Loucy (cell line): ENCODE measurements around the gene CGB2.

ENCODE experiments used
- H2AFZ ChIP-seq: fragments of 200-600 bp; sonication (generic); 2 replicates; pipeline ENCODE4 v1.6.0; 2016; ENCODE audit warnings: antibody characterized with exemption, mild to moderate bottlenecking, low read length, moderate library complexity
- H3F3A ChIP-seq: fragments of 200-600 bp; 2 replicates; pipeline ENCODE4 v1.6.0; 2016; ENCODE audit warnings: antibody characterized with exemption, low read depth, mild to moderate bottlenecking
- H3K27me3 ChIP-seq: fragments of 200-600 bp; sonication (generic); 2 replicates; pipeline ENCODE4 v1.6.1; 2014; ENCODE audit warnings: low read length, mild to moderate bottlenecking; ENCODE audit not compliant: insufficient read depth, poor library complexity, severe bottlenecking
- H3K36me3 ChIP-seq: fragments of 200-600 bp; sonication (generic); 2 replicates; pipeline ENCODE4 v1.6.1; 2016; ENCODE audit warnings: low read length; ENCODE audit not compliant: insufficient read depth
- H3K4me1 ChIP-seq: fragments of 200-600 bp; sonication (generic); 2 replicates; pipeline ENCODE4 v1.5.1; 2014; ENCODE audit warnings: low read length, mild to moderate bottlenecking; ENCODE audit not compliant: insufficient read depth, poor library complexity, severe bottlenecking
- H3K4me2 ChIP-seq: fragments of 200-600 bp; sonication (generic); 2 replicates; pipeline ENCODE4 v1.6.0; 2014; ENCODE audit warnings: antibody characterized with exemption, low read length, low read depth, mild to moderate bottlenecking; ENCODE audit not compliant: poor library complexity, severe bottlenecking
- H3K4me3 ChIP-seq: fragments of 200-600 bp; sonication (generic); 2 replicates; pipeline ENCODE4 v1.5.1; 2014; ENCODE audit warnings: low read length, mild to moderate bottlenecking, mixed read lengths; ENCODE audit not compliant: poor library complexity, severe bottlenecking
- H3K79me2 ChIP-seq: fragments of 200-600 bp; sonication (generic); 2 replicates; pipeline ENCODE4 v1.6.1; 2014; ENCODE audit warnings: low read length; ENCODE audit not compliant: insufficient read depth
- H3K9ac ChIP-seq: fragments of 200-600 bp; sonication (generic); 2 replicates; pipeline ENCODE4 v1.6.0; 2014; ENCODE audit warnings: mild to moderate bottlenecking, low read depth, low read length, moderate library complexity; ENCODE audit not compliant: poor library complexity, severe bottlenecking
- H3K9me2 ChIP-seq: fragments of 200-600 bp; sonication (generic); replicated peaks from 2 replicates; pipeline ENCODE4 v1.6.1; 2016; ENCODE audit warnings: low read depth, low read length, mixed read lengths
- H3K9me3 ChIP-seq: fragments of 200-600 bp; sonication (generic); 2 replicates; pipeline ENCODE4 v1.6.1; 2014; ENCODE audit warnings: mild to moderate bottlenecking, antibody characterized with exemption, low read length, low read depth; ENCODE audit not compliant: insufficient read depth
- H4K20me1 ChIP-seq: fragments of 200-600 bp; sonication (generic); 2 replicates; pipeline ENCODE4 v1.6.0; 2014; ENCODE audit warnings: antibody characterized with exemption, low read length, mild to moderate bottlenecking; ENCODE audit not compliant: insufficient read depth, poor library complexity, severe bottlenecking
- CTCF ChIP-seq: fragments of 200-600 bp; sonication (generic); conservative IDR thresholded peaks from 2 replicates; pipeline ENCODE4 v1.5.1; 2014; ENCODE audit warnings: mild to moderate bottlenecking, antibody characterized with exemption, low read length
- EZH2phosphoT487 ChIP-seq: fragments of 200-600 bp; IDR thresholded peaks from 2 replicates; pipeline ENCODE4 v1.6.1; 2018; ENCODE audit warnings: antibody characterized with exemption, mild to moderate bottlenecking, moderate library complexity, borderline replicate concordance

CGB2 gene

GRCh38 chr19:49057636-49058234, 26.0 kb downstream of the CGB2 start, which contains the start of gene CGB7:
CGB7 (minus strand) TSS chr19:49057749; CDS start chr19:49055375, 2,374 bp downstream.
- H3K79me2 ChIP-seq = no peaks in the 10 kb centered on the region
- H3K9ac ChIP-seq = no peak within 1 kb of the TSS
- no peak for TF ChIP-seq CTCF
- no peak for TF ChIP-seq EZH2phosphoT487
- no peaks in the 10 kb centered on the region for H3K9me3 ChIP-seq
- H3K4me3 ChIP-seq = no peak within 1 kb of the TSS
- no peak within 1 kb of the TSS for H3K4me2 ChIP-seq
- H3K4me1 ChIP-seq = no peaks in the 10 kb centered on the region
- no peaks in the 10 kb centered on the region for H3K36me3 ChIP-seq
- no peaks in the 10 kb centered on the region for H3K9me2 ChIP-seq
- H3F3A ChIP-seq = no peaks in the 10 kb centered on the region
- no peaks in the 10 kb centered on the region for H4K20me1 ChIP-seq
- H3K27me3 ChIP-seq = no peaks in the 10 kb centered on the region
- no peak within 1 kb of the TSS for H2AFZ ChIP-seq

GRCh38 chr19:49058562-49058961, 26.9 kb downstream of the CGB2 start:
- no peak overlapping the region for H3K4me3 ChIP-seq
- H3K9me3 ChIP-seq = no peaks in the 10 kb centered on the region
- H3K79me2 ChIP-seq = no peaks in the 10 kb centered on the region
- no peak overlapping the region for H2AFZ ChIP-seq
- no peaks in the 10 kb centered on the region for H3F3A ChIP-seq
- no peaks in the 10 kb centered on the region for H4K20me1 ChIP-seq
- H3K27me3 ChIP-seq = no peaks in the 10 kb centered on the region
- no peaks in the 10 kb centered on the region for H3K36me3 ChIP-seq
- H3K9ac ChIP-seq = no peak overlapping the region
- no peaks in the 10 kb centered on the region for H3K9me2 ChIP-seq
- no peak overlapping the region for H3K4me2 ChIP-seq
- no peaks in the 10 kb centered on the region for H3K4me1 ChIP-seq
- TF ChIP-seq EZH2phosphoT487 (no peak), CTCF (no peak)

GRCh38 chr19:49059053-49059452, 27.4 kb downstream of the CGB2 start:
- Histone ChIP-seq H3K9ac (no peak overlapping the region), H2AFZ (no peak overlapping the region)

More at GRCh38 chr19:49059053-49059452, 27.4 kb downstream of the CGB2 start:
- TF ChIP-seq EZH2phosphoT487 = no peak
- no peak for TF ChIP-seq CTCF
- Histone ChIP-seq H3K4me2 (no peak overlapping the region), H3K27me3 (no peaks in the 10 kb centered on the region), H3K9me2 (no peaks in the 10 kb centered on the region), H3K79me2 (no peaks in the 10 kb centered on the region), H3K9me3 (no peaks in the 10 kb centered on the region), H3K4me3 (no peak overlapping the region), H3K36me3 (no peaks in the 10 kb centered on the region), H3F3A (no peaks in the 10 kb centered on the region), H3K4me1 (no peaks in the 10 kb centered on the region), H4K20me1 (no peaks in the 10 kb centered on the region)
